WTC11 (cell line): Measurements from ENCODE around the gene APBA1. TPM values are rescaled to one million over a fixed set of nuclear protein-coding genes. Genes with fewer than 3 reads are reported as not detected.

Experiments
- ATAC-seq: fragments of 200-7000 bp; cut with Tn5 transposase; 2 replicates; pipeline ENCODE4 v1.10.0; 2021; ENCODE audit warnings: mild to moderate bottlenecking, moderate library complexity
- CTCF ChIA-PET: fragments of 300-600 bp; sonication (Branson Sonifier 250); formaldehyde crosslinking; loops from one replicate; lab custom pipeline; 2021; ENCODE audit warnings: antibody characterized with exemption; lab: Charles Lee
- POLR2A ChIA-PET: fragments of 350-600 bp; sonication (Branson Sonifier 250); formaldehyde crosslinking; loops from one replicate; lab custom pipeline; 2021; ENCODE audit warnings: antibody characterized with exemption; lab: Charles Lee
- DNase-seq: peaks from one replicate; pipeline ENCODE4 v3.0.0; 2021; ENCODE audit warnings: low spot score
- H3K27ac Mint-ChIP-seq: 2 replicates; pipeline ENCODE4 v1.8.0; 2021; ENCODE audit warnings: mixed read lengths
- H3K27me3 Mint-ChIP-seq: 2 replicates; pipeline ENCODE4 v1.8.0; 2021; ENCODE audit warnings: low read depth, mild to moderate bottlenecking, moderate library complexity, mixed read lengths
- H3K36me3 Mint-ChIP-seq: 2 replicates; pipeline ENCODE4 v1.8.0; 2021; ENCODE audit warnings: mixed read lengths
- H3K4me1 Mint-ChIP-seq: 2 replicates; pipeline ENCODE4 v1.8.0; 2022; ENCODE audit warnings: mixed read lengths
- H3K4me3 Mint-ChIP-seq: 2 replicates; pipeline ENCODE4 v1.8.0; 2021; ENCODE audit warnings: mild to moderate bottlenecking, moderate library complexity, mixed read lengths
- H3K9me3 Mint-ChIP-seq: 2 replicates; pipeline ENCODE4 v1.8.0; 2021; ENCODE audit warnings: mixed read lengths
- ARID4B ChIP-seq: sonication (generic); formaldehyde crosslinking; IDR thresholded peaks from 2 replicates; pipeline ENCODE4 v1.8.0; 2023; ENCODE audit warnings: missing genetic modification reagents, mild to moderate bottlenecking, borderline replicate concordance
- ATF2 ChIP-seq: sonication (generic); formaldehyde crosslinking; IDR thresholded peaks from 2 replicates; pipeline ENCODE4 v1.8.1; 2022; ENCODE audit warnings: low read depth, missing genetic modification reagents, borderline replicate concordance
- ATF3 ChIP-seq: sonication (generic); formaldehyde crosslinking; conservative IDR thresholded peaks from 2 replicates; pipeline ENCODE4 v1.8.1; 2022; ENCODE audit warnings: mild to moderate bottlenecking, missing genetic modification reagents
- E2F4 ChIP-seq: sonication (generic); formaldehyde crosslinking; IDR thresholded peaks from 2 replicates; pipeline ENCODE4 v1.8.1; 2022; ENCODE audit warnings: low read depth, mild to moderate bottlenecking, moderate library complexity, missing genetic modification reagents, borderline replicate concordance
- FOXJ3 ChIP-seq: sonication (generic); formaldehyde crosslinking; IDR thresholded peaks from 2 replicates; pipeline ENCODE4 v1.9.0; 2021; ENCODE audit warnings: missing genetic modification reagents, mild to moderate bottlenecking, borderline replicate concordance
- FOXP1 ChIP-seq: sonication (generic); formaldehyde crosslinking; IDR thresholded peaks from 2 replicates; pipeline ENCODE4 v1.8.0; 2022; ENCODE audit warnings: missing genetic modification reagents, mild to moderate bottlenecking, moderate library complexity, borderline replicate concordance
- GABPB1 ChIP-seq: sonication (generic); formaldehyde crosslinking; IDR thresholded peaks from 2 replicates; pipeline ENCODE4 v1.8.1; 2023; ENCODE audit warnings: mild to moderate bottlenecking, missing genetic modification reagents
- HMGA2 ChIP-seq: fragments of 250-450 bp; sonication (Bioruptor Pico); IDR thresholded peaks from 2 replicates; pipeline ENCODE4 v1.4.0; 2021; ENCODE audit warnings: mild to moderate bottlenecking, moderate library complexity
- JAZF1 ChIP-seq: fragments of 250-450 bp; sonication (Bioruptor Pico); IDR thresholded peaks from 2 replicates; pipeline ENCODE4 v1.9.0; 2021; ENCODE audit warnings: moderate library complexity, mild to moderate bottlenecking, inconsistent platforms
- KAT7 ChIP-seq: sonication (generic); formaldehyde crosslinking; IDR thresholded peaks from 2 replicates; pipeline ENCODE4 v1.8.1; 2023; ENCODE audit warnings: missing genetic modification reagents, mild to moderate bottlenecking, borderline replicate concordance
- MAX ChIP-seq: sonication (generic); formaldehyde crosslinking; IDR thresholded peaks from 2 replicates; pipeline ENCODE4 v1.8.0; 2022; ENCODE audit warnings: mild to moderate bottlenecking, missing genetic modification reagents
- NR3C1 ChIP-seq: sonication (generic); formaldehyde crosslinking; conservative IDR thresholded peaks from 2 replicates; pipeline ENCODE4 v1.8.1; 2023; ENCODE audit warnings: low read depth, mild to moderate bottlenecking, missing genetic modification reagents
- PREB ChIP-seq: sonication (generic); formaldehyde crosslinking; IDR thresholded peaks from 2 replicates; pipeline ENCODE4 v1.8.1; 2022; ENCODE audit warnings: mild to moderate bottlenecking, missing genetic modification reagents, moderate library complexity, borderline replicate concordance
- SOX15 ChIP-seq: fragments of 250-450 bp; sonication (Bioruptor Pico); IDR thresholded peaks from 2 replicates; pipeline ENCODE4 v1.9.0; 2021; ENCODE audit warnings: mild to moderate bottlenecking
- STAT6 ChIP-seq: sonication (generic); formaldehyde crosslinking; conservative IDR thresholded peaks from 2 replicates; pipeline ENCODE4 v1.8.1; 2023; ENCODE audit warnings: mild to moderate bottlenecking, low read depth, missing genetic modification reagents, moderate library complexity
- ZBTB21 ChIP-seq: sonication (generic); formaldehyde crosslinking; IDR thresholded peaks from 2 replicates; pipeline ENCODE4 v1.8.1; 2023; ENCODE audit warnings: mild to moderate bottlenecking, missing genetic modification reagents, borderline replicate concordance
- ZMAT4 ChIP-seq: fragments of 250-450 bp; sonication (Bioruptor Pico); IDR thresholded peaks from 2 replicates; pipeline ENCODE4 v1.9.0; 2021; ENCODE audit warnings: mild to moderate bottlenecking
- ZNF232 ChIP-seq: sonication (generic); formaldehyde crosslinking; IDR thresholded peaks from 2 replicates; pipeline ENCODE4 v1.8.0; 2022; ENCODE audit warnings: mild to moderate bottlenecking, missing genetic modification reagents
- ZNF425 ChIP-seq: fragments of 250-450 bp; sonication (Bioruptor Pico); conservative IDR thresholded peaks from 2 replicates; pipeline ENCODE4 v1.9.0; 2021; ENCODE audit warnings: mild to moderate bottlenecking
- total RNA-seq: library from RNA; stranded (reverse); gene quantifications from 3 replicates; pipeline ENCODE4 v1.2.3, GENCODE V29; 2021

The APBA1 gene
- total RNA-seq, 1 experiment from 2014 or later, result 0.94 TPM

- Mint-ChIP-seq H3K9me3 (peaks cover 6% of the 10 kb centered on the region; the same call in 1 of the 2 replicates), H3K4me1 (no peaks in the 10 kb centered on the region), H3K36me3 (no peaks in the 10 kb centered on the region), H3K27me3 (no peaks in the 10 kb centered on the region), H3K27ac (no peak overlapping the region), H3K4me3 (no peak overlapping the region)
- ATAC-seq, result no peak
- TF ChIP-seq SOX15 (CRISPR knock-in tag), result no peak
- no peak for TF ChIP-seq STAT6 (CRISPR knock-in tag)
- no peak for TF ChIP-seq ARID4B (CRISPR knock-in tag)
- TF ChIP-seq ATF3 (CRISPR knock-in tag), result no peak
- ChIA-PET CTCF (no interaction called here), POLR2A (no interaction called here)
- no peak for DNase-seq
These were observed 18.9 kb downstream of the APBA1 start for GRCh38 chr9:69653261-69653660.

- no peak overlapping the region for H3K27ac Mint-ChIP-seq
- no peaks in the 10 kb centered on the region for H3K36me3 Mint-ChIP-seq
- ATAC-seq (no peak), DNase-seq (no peak)
- H3K27me3 Mint-ChIP-seq, result no peaks in the 10 kb centered on the region
- H3K9me3 Mint-ChIP-seq, result peaks cover 6% of the 10 kb centered on the region; the same call in 1 of the 2 replicates
- H3K4me1 Mint-ChIP-seq, result no peaks in the 10 kb centered on the region; the same call in 1 of the 2 replicates
- no peak overlapping the region for H3K4me3 Mint-ChIP-seq
- POLR2A ChIA-PET, result no interaction called here
- CTCF ChIA-PET, result no interaction called here
- TF ChIP-seq E2F4 (CRISPR knock-in tag) (no peak), GABPB1 (CRISPR knock-in tag) (no peak), MAX (CRISPR knock-in tag) (no peak), ZMAT4 (CRISPR knock-in tag) (no peak), KAT7 (CRISPR knock-in tag) (no peak), JAZF1 (no peak), HMGA2 (CRISPR knock-in tag) (no peak), NR3C1 (CRISPR knock-in tag) (no peak), FOXJ3 (no peak), ATF2 (no peak), ZNF425 (CRISPR knock-in tag) (no peak), ZNF232 (CRISPR knock-in tag) (no peak), ZBTB21 (no peak), PREB (CRISPR knock-in tag) (no peak), FOXP1 (CRISPR knock-in tag) (no peak)
These were observed 22.5 kb downstream of the APBA1 start for GRCh38 chr9:69649566-69650250.
